HG03108 (cell line): ENCODE data around the gene BDH1.
"Not testable (repeated sequence)": the region's sequence is repeated elsewhere in the genome, so short reads cannot be mapped to it uniquely, and the experiment has no call there.

Experiments used
- ATAC-seq: cut with Tn5 transposase; IDR thresholded peaks from one replicate; pipeline ENCODE4 v1.9.1; 2021; ENCODE audit warnings: moderate library complexity; ENCODE audit not compliant: unreplicated experiment

The BDH1 gene

DNA sequence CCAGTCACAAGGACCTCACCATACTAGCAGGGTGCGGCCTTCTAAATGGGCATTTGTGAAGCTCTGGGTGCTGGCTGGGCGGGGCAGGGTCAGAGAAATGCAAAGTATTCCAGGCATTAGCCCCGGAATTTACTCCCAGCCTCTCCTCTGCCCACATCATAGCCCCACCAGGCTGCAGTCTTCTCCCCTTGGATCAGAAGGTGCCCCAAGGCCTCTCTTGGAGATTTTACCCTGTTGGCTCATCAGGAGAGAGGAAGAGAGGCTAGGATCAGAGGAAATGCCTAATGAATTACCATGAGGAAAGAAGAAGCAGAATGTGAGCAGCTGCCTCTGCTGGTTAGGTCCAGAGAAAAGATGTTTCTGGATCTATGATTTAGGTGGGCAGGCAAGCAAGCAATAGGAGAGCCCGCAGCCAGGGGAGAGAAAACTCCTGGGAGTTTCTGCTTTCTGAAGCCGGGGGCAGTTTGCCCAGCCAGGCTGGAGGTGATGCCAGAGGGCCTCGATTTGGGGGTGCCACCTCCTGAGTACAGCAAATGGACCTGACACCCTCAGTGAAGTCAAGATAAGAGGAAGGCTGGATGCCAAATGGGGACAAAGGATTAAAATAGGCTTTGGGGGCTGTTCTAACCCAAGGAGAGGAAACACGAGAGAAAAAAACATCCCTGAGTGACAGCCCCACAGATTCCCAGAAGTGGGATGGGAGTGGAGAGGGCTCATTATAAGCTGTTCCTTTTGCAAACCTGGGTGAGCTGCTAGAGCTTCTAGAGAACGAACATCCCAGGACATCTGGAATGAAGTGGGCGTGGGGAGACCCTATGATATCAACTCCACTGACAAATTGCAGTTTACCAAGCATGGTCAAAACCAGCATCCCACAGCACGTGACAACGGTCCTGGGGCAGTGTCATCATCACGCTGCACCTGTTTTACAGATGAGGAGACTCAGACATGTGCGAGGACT lies 65.4 kb downstream of the BDH1 start:
- ATAC-seq = no peak

DNA sequence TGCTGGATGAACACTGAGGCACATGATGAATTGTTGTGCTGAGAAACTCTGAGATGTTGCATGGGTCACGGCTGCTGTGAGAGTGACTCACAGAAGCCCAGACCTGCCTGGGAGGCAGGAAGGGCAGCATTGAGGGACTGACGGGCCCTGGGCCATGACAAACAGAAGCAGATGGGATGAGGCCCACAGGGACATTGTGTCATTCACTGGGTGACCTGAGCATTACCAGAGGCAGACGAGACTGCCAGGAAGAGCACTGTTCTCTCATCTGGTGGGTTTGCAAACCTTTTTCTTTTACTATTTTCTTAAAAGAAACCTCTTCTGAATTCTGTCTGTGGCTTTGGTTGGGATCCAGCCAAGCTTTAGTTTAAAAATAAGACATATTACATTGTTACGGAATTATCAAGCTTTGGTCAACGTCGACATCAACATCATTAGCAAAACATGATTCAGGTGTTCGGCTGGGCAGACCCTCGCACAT lies 67.8 kb downstream of the BDH1 start:
- ATAC-seq = no peak

DNA sequence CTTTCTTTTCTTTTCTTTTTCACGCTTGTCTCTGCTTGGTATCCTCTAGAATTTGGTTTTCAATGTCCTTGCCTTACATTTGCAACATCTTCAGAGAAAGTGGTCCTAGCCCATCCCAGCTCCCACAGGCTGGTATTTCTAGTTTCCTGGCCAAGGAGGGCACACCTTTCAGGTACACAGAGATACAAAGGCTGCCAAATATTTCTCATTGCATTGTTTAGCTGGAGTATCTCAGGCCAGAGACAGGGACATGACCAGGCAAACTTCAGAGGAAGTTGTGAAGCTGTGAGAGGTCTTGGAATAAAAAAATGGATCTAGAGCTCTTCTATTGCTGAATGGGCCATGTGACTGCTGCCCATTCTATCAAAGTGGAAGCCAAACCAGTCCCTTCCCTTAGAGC lies 68.9 kb downstream of the BDH1 start:
- ATAC-seq = no peak

DNA sequence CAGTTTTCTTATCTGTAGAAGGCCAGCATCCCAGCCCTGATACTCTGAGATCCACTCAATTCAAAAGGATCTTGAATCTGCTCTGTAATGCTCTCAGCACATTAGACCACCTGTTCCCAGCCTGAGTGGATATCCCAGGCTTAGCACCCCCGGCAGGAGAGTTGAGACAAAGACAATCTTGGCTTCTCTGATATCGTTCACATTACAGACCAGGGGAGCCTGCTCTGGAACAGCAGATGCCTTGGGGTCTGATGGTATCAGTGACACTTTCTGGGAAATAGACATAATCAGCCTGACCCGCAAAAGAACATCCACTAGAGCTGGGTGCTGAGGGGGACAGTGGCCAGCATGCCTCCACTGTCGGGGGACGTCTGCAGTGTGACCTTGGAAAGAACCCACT lies 70.6 kb downstream of the BDH1 start:
- ATAC-seq = no peak

DNA sequence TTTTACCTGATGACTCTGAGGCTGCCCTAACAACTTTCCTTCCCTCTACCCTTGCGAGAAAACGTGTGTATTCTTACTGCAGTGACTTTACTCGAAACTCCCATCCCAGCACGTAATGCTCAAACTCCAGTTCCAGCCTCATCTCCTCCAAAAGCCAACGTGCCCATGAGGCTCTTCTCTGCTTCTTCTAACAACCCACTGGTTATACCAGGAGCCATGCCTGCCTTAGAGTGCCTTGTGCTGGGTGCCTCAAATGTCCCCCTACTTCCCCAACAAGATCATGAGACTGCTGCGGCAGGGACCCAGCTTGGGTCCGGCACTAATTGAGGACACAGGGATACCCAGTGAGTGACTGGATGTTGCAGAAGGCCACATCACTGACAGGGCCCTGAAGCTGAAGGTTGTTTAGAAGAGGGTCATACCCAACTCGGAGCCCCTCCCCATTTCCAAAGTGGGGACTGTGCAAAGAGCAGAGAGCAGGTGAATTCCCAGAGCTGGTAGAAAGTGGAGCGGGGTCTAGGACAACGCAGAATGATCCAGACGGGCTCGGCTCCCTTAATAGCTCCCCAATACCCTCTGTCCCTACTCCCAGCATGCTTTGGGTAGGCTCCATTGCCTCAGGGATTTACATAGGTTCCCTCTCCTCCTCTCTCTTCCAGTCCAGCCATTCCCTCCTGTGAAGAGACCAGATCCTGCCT lies 71.4 kb downstream of the BDH1 start:
- ATAC-seq = no peak

DNA sequence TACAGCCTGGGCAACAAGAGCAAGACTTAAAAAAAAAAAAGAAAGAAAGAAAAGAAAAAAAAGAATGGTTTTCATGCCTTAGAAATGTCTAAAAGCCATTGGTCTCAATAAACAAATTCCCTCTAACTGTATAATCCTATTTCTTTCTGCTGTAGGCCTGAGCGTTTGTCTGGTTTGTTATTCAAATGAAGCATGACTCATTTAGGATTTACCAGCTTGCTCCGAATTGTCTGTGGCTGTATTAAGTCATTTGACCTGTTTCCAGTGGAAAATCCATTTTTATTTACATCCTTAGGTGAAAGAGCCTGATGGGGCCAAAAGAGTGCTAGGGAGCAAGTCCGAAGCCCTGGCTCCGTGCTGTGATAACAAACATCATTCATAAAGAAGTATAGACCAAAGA lies 73.8 kb downstream of the BDH1 start:
- no peak for ATAC-seq

DNA sequence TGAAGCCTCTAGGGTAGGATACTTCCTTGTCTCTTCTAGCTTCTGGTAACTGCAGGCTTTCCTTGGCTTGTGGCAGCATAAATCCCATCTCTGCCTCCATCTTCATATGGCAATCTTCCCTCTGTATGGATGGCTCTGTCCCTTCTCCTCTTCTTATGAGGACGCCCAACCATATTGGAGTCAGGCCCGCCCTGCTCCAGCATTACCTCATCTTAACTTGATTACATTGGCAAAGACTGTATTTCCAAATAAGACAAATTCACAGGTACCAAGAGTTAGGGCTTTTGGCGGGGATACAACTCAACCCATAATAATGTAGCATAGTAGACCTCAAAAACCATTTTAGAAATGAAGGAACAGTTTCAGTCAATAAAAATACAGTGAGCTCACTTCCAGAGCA lies 75.4 kb downstream of the BDH1 start:
- ATAC-seq = no peak

DNA sequence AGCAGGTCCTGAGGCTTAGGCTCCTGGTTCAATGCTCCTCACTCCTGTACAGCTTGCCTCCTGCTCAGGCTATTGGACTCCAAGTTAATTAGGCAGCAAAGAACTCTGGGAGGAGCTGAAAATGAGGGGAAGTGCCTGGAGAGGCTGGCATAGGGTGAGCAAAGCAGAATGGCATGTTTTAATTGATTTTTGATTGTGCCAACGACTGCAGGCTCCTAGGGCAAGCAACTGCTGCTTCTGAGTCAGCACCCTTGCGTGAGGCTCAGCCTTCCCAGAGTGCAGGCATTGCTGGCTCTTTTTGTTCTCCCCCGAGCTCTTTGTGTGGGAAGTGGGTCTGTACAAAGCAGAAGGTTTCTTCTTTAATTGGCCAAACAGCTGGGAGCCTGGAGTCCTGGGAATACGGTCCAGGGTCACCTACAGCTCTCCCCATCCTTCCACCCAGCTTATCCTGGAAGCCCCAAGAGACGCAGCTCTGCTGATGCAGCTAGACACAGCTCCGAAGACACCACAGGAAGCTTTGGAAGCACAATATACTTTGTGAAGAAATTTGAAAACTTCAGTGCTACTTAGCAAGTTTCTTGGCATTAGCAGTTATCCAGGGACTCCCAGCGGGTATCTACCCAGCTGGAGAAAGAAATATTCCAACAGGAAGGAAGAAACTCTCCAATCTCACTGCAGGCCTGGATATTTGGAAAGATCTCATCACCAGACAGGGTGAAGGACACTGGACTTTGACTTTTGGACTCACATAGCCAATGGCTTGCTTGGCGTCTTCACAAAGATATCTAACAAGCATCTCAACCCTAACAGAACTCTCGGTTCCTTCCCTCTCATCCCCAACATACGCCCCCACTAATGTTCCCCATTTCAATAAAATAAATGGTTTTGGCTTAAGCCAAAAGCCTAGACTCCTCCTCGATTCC lies 76.8 kb downstream of the BDH1 start:
- ATAC-seq = no peak

DNA sequence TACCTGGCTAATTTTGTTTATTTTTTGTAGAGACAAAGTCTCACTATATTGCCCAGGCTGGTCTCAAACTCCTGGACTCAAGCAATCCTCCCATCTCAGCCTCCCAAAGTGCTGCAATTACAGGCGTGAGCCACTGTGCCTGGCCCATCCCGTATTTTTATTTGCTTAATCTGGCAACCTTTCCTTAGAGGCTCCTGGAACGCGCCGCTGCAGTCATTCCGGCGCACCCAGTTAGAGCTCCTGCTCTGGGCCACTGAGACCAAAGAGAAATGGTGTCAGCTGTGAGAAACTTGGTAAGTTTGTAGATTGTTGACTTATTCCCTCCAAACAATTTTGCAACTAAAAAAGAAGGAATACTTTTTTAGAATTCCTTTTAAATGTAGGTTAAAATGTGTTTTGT lies 78.0 kb downstream of the BDH1 start:
- ATAC-seq = not testable (repeated sequence)

DNA sequence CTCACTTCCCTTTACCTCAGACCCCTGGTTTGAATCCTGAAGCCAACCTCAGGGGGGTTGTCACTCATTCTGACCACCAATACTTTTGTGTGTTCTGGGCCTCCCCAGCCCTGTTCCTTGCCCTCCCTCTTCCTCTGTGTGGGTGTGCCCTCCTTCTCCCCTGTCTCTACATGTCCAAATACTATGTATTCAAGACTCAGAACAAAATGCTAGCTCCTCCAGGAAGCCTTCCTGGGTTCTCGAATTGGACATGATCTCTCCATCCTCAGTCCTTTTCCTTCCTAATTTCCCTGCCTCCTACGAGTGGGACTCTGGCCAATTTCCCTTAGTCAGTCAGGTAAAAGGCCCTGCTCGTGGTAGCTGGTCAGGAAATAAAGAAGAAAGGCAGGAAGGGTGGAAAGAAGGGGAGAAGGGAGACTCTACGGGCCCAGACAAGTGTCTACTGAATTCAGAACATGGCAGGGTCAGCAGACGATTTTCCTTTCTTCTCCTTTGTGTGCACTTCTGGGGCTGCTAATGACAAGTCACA lies 79.7 kb downstream of the BDH1 start:
- no peak for ATAC-seq

DNA sequence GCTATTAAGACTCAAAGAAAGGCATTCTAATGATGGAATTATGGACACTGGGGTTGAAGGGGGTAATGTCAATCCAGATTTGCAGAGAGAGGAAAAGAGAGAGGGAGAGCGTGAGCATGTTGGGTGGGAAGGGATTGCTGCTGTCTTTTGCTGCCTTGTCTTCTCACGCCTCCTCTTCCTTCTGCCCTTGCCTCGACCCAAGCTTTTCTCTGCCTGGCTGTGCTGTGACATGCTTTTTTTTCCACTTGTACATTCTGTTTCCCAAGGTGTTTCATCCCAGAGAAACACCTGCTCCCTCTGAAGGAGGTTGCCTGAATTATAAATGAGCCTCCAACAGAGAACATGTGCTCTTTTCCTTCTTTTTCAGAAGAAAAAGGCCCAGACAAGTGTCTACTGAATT lies 80.3 kb downstream of the BDH1 start:
- ATAC-seq = no peak

DNA sequence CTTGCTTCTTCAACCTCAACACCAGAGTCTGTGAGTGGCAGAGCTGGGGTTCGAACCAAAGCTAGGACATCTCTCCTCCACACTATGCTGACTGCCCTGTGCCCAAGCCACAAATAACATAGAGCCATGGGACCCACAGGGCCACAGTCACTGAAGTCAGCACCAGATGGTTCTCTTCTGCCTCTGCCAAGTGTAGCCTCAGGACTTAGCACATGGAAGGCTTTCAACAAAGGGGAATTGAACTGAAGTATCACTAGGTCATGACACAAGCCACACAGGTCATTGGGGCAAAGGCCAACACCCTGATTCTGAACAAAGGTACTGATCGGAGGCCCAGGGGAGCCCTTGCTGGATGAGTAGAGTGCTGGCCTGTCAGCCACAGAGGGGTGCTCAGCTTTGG lies 83.6 kb downstream of the BDH1 start:
- ATAC-seq = no peak

DNA sequence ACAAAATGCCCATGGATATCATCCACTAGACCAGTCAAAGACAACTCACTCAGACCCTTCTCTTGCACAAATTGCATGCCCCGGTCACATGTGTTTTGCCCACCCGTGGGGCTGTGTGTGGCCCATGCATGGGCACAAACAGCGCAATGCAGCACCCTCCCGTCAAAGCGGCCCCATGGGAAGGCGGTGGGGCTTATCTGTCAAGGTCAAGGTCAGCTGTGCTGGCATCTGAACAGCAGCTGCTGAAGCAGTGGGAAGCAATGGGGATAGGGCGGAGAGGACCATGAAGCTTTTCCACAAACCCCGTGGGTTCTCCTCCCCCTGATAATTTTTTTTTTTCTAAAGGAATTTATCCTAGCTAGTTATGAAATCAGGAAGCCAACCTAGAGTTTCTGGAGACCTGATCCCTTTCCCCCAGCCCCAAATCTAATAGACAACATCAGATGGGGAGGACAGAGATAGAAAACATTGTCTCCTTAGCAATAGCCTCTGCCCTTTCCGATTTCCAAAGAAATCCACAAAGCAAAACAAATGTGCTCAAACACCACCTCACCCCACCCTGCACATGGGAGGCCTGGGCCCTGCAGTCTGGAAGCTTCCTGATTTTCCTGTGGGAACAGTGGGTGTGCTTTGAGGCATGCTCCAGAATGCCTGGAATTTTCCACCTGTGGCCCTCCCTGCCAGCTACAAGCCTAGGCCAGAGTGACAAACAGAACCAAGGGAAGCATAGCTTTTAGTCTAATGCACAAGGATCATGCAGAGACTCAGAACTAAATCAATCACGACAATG lies 84.4 kb downstream of the BDH1 start:
- no peak for ATAC-seq

DNA sequence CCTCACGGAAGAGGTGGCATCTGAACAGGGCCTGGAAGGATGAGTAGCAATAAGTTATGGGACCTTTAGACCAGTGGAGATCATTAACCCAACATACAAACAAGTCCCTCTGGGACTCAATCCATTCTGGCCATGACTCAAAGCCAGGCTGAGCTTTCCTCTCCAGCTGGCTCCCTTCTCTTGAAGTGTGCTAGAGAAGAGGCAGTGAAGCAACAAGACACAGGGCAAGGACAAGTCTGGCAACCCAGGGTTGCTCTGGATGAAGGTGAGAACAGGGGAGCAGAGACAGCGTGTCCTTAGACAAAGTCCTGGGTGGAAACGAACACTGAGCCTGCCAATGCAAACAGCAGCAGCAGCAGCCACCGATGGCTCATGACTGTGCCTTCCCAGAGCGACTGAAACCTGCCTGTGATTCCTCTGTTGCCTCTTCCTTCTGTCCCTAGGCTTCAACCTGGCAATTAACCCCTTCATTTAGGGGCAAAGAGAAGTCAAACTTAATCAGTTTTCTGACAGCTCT lies 86.8 kb downstream of the BDH1 start:
- no peak for ATAC-seq

DNA sequence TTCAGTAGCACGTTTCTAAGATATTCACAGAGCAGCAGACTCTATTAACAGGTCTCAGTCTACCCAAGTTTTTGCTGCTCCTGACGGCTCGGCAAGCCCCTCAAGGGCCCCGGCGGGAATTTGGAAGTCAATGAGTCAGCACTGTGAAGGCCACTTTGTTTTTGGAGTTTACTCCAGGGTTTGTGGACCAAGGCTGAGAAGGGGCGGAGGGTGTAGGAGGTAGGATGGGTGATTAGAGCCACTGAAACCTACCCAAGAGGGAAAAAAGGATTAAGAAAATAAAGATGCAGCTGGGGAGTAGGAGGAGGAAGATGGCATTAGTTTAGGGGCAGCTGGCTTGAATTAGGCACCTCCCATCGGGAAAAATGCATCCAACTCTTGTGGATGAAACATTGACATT lies 87.6 kb downstream of the BDH1 start:
- no peak for ATAC-seq

DNA sequence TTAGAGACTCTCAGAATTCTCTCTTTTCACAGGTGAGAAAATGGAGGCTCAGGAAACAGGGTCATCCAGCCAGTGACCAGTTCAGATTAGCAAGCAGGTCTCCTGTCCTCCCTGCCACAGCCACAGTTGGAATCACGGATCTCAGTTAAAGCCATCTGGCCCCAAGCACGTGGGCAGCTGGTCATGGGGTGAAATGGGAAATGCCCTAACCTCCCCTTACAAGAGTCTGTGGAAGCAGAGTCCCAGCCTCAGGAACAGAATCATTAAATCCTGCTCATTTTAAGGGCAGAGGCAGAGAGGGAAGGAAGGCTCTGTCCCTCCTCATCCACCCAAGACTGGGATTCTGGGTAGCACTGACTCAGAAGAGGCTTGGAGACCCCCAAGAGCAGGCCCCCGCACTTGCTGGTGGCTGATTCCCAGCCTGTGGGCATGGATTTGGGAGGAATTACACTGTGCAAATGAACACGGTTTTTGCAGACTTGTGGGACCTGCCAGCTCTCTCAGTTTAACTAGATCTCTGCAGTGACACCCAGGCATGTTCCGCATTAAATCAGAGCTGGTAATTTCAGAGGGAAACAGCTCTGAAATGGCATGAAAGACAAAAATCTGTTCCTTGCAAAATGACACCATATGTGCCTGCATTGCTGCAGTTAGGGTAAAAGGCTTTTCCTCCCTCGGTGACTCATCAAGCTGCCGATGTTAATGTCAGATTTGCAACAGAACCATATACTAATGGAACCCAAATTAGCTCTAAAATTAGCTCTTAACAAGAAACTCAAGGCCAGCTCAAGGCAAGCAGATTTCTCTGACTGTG lies 89.0 kb downstream of the BDH1 start:
- no peak for ATAC-seq

DNA sequence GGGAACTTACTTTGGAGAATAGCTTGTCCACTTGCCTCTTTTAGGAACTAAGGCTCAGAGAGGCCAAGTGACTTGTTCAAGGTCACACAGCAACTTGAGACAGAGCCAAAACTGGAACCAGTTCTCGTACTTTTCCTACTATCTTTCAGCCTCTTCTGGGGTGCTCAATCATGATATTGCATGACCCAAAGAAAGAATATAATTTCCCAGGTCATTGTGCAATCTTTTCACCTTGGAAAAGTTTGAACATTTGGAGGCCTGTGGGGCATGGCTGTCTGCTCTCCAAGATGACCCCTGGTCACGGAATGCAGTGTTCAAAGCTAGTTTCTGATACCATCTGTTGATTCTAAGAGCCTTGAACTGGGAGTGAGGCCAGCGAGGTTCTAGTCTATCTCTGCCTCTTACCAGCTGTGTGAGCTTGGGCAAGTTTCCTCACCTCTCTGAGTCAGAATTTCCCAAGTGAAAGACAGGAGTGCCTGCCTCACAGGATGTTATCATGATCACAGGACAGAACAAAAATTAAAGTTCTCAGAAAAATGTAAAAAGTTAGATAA lies 89.7 kb downstream of the BDH1 start:
- ATAC-seq = no peak

DNA sequence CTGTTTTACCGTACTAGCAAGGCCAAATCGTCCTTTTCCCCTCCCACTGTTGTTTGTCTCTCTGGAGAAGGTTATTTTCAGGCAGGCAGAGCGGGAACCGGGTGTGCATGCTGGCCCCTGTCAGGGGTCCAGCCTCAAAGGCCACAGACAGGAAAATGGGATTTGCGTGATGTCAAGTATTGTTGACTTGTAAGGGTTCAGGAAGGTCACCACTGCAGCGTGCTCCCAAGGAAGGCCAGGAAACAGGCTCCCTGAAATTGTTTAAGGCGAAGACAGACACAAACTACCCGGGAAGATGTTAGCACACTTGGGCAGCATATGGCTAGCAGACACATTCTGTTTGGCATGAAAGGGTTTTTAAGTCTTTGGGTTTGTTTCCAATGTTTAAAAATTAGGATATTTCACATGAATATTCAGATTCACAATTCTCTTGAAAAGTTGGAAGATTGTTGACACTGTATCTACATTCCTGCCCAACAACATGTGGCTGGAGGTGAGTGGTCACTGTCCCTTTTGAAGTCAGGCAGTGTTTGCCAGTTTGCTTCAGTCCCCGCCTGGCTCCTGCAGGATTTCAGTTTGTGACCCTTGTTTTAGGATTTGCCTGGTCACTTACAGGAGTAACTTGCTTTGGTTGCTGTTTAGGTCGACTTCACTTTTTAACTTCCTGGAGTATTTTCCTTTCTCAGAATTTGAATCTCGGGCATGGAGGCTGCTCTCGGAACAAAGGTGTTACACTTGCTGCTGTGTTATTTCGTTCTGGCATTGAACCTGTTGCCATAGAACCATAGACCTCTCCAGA lies 90.4 kb downstream of the BDH1 start:
- ATAC-seq = no peak
